WTC11 (cell line): ENCODE results near the gene SSR2. TPM values are rescaled to one million over a fixed set of nuclear protein-coding genes. Genes with fewer than 3 reads are reported as not detected.

Source experiments
- ATAC-seq: fragments of 200-7000 bp; cut with Tn5 transposase; 2 replicates; pipeline ENCODE4 v1.10.0; 2021; ENCODE audit warnings: mild to moderate bottlenecking, moderate library complexity
- CTCF ChIA-PET: fragments of 300-600 bp; sonication (Branson Sonifier 250); formaldehyde crosslinking; loops from one replicate; lab custom pipeline; 2021; ENCODE audit warnings: antibody characterized with exemption; lab: Charles Lee
- POLR2A ChIA-PET: fragments of 350-600 bp; sonication (Branson Sonifier 250); formaldehyde crosslinking; loops from one replicate; lab custom pipeline; 2021; ENCODE audit warnings: antibody characterized with exemption; lab: Charles Lee
- DNase-seq: peaks from one replicate; pipeline ENCODE4 v3.0.0; 2021; ENCODE audit warnings: low spot score
- H3K27ac Mint-ChIP-seq: 2 replicates; pipeline ENCODE4 v1.8.0; 2021; ENCODE audit warnings: mixed read lengths
- H3K27me3 Mint-ChIP-seq: 2 replicates; pipeline ENCODE4 v1.8.0; 2021; ENCODE audit warnings: low read depth, mild to moderate bottlenecking, moderate library complexity, mixed read lengths
- H3K36me3 Mint-ChIP-seq: 2 replicates; pipeline ENCODE4 v1.8.0; 2021; ENCODE audit warnings: mixed read lengths
- H3K4me1 Mint-ChIP-seq: 2 replicates; pipeline ENCODE4 v1.8.0; 2022; ENCODE audit warnings: mixed read lengths
- H3K4me3 Mint-ChIP-seq: 2 replicates; pipeline ENCODE4 v1.8.0; 2021; ENCODE audit warnings: mild to moderate bottlenecking, moderate library complexity, mixed read lengths
- H3K9me3 Mint-ChIP-seq: 2 replicates; pipeline ENCODE4 v1.8.0; 2021; ENCODE audit warnings: mixed read lengths
- AFF4 ChIP-seq: sonication (generic); formaldehyde crosslinking; IDR thresholded peaks from 2 replicates; pipeline ENCODE4 v1.8.1; 2023; ENCODE audit warnings: mild to moderate bottlenecking, missing genetic modification reagents, borderline replicate concordance
- E2F5 ChIP-seq: sonication (generic); formaldehyde crosslinking; IDR thresholded peaks from 2 replicates; pipeline ENCODE4 v1.8.1; 2022; ENCODE audit warnings: mild to moderate bottlenecking, moderate library complexity, missing genetic modification reagents
- ERG ChIP-seq: fragments of 250-450 bp; sonication (Bioruptor Pico); IDR thresholded peaks from 2 replicates; pipeline ENCODE4 v1.8.0; 2021; ENCODE audit warnings: mild to moderate bottlenecking
- FOXK1 ChIP-seq: sonication (generic); formaldehyde crosslinking; IDR thresholded peaks from 2 replicates; pipeline ENCODE4 v1.8.0; 2022; ENCODE audit warnings: mild to moderate bottlenecking, moderate library complexity, missing genetic modification reagents
- FOXP1 ChIP-seq: sonication (generic); formaldehyde crosslinking; IDR thresholded peaks from 2 replicates; pipeline ENCODE4 v1.8.0; 2022; ENCODE audit warnings: missing genetic modification reagents, mild to moderate bottlenecking, moderate library complexity, borderline replicate concordance
- GABPB1 ChIP-seq: sonication (generic); formaldehyde crosslinking; IDR thresholded peaks from 2 replicates; pipeline ENCODE4 v1.8.1; 2023; ENCODE audit warnings: mild to moderate bottlenecking, missing genetic modification reagents
- GRHL2 ChIP-seq: fragments of 250-450 bp; sonication (Bioruptor Pico); IDR thresholded peaks from 2 replicates; pipeline ENCODE4 v1.8.0; 2022; ENCODE audit warnings: mild to moderate bottlenecking, moderate library complexity; ENCODE audit not compliant: insufficient replicate concordance, severe bottlenecking
- GTF2I ChIP-seq: fragments of 250-450 bp; sonication (Bioruptor Pico); conservative IDR thresholded peaks from 2 replicates; pipeline ENCODE4 v1.4.0; 2021; ENCODE audit warnings: mild to moderate bottlenecking
- MAX ChIP-seq: sonication (generic); formaldehyde crosslinking; IDR thresholded peaks from 2 replicates; pipeline ENCODE4 v1.8.0; 2022; ENCODE audit warnings: mild to moderate bottlenecking, missing genetic modification reagents
- MYBL2 ChIP-seq: sonication (generic); formaldehyde crosslinking; IDR thresholded peaks from 2 replicates; pipeline ENCODE4 v1.8.1; 2023; ENCODE audit warnings: mild to moderate bottlenecking, moderate library complexity, missing genetic modification reagents
- PRRX2 ChIP-seq: fragments of 250-450 bp; sonication (Bioruptor Pico); IDR thresholded peaks from 2 replicates; pipeline ENCODE4 v1.8.0; 2021; ENCODE audit warnings: mild to moderate bottlenecking
- SP1 ChIP-seq: sonication (generic); formaldehyde crosslinking; conservative IDR thresholded peaks from 2 replicates; pipeline ENCODE4 v1.8.1; 2022; ENCODE audit warnings: missing genetic modification reagents
- USF2 ChIP-seq: sonication (generic); formaldehyde crosslinking; IDR thresholded peaks from 2 replicates; pipeline ENCODE4 v1.8.1; 2023; ENCODE audit warnings: mild to moderate bottlenecking, missing genetic modification reagents, moderate library complexity
- ZBTB43 ChIP-seq: sonication (generic); formaldehyde crosslinking; IDR thresholded peaks from 2 replicates; pipeline ENCODE4 v1.8.1; 2023; ENCODE audit warnings: mild to moderate bottlenecking, missing genetic modification reagents
- ZNF121 ChIP-seq: sonication (generic); formaldehyde crosslinking; IDR thresholded peaks from 2 replicates; pipeline ENCODE4 v1.8.0; 2023; ENCODE audit warnings: missing genetic modification reagents
- ZNF281 ChIP-seq: sonication (generic); formaldehyde crosslinking; IDR thresholded peaks from 2 replicates; pipeline ENCODE4 v1.8.0; 2023; ENCODE audit warnings: mild to moderate bottlenecking, missing genetic modification reagents
- ZNF425 ChIP-seq: fragments of 250-450 bp; sonication (Bioruptor Pico); conservative IDR thresholded peaks from 2 replicates; pipeline ENCODE4 v1.9.0; 2021; ENCODE audit warnings: mild to moderate bottlenecking
- ZNF512 ChIP-seq: sonication (generic); formaldehyde crosslinking; IDR thresholded peaks from 2 replicates; pipeline ENCODE4 v1.8.1; 2022; ENCODE audit warnings: missing genetic modification reagents, borderline replicate concordance
- total RNA-seq: library from RNA; stranded (reverse); gene quantifications from 3 replicates; pipeline ENCODE4 v1.2.3, GENCODE V29; 2021

SSR2 gene
- total RNA-seq, 1 experiment from 2014 or later = 175 TPM

GRCh38 chr1:155978973-155979429, 41.8 kb downstream of the SSR2 start (continued):
- no peak for TF ChIP-seq AFF4 (CRISPR knock-in tag)

- Mint-ChIP-seq H3K27me3 (no peaks in the 10 kb centered on the region), H3K9me3 (no peaks in the 10 kb centered on the region), H3K27ac (peak within 1 kb of the TSS; percentile 95), H3K36me3 (no peaks in the 10 kb centered on the region), H3K4me1 (peaks cover 78% of the 10 kb centered on the region), H3K4me3 (peak within 1 kb of the TSS; percentile 95)
- CTCF ChIA-PET = interaction anchor here (0.6 to 7.2 kb wide), 41 partner anchors 8 to 713 kb away, joined by 3 to 122 read pairs (median 5); partner anchors contain the start of genes KHDC4, LAMTOR2, LMNA and MEX3A
- peak; percentile 91 for DNase-seq
- ATAC-seq = peak; percentile 75
- POLR2A ChIA-PET = interaction anchor here (0.6 to 4.4 kb wide), 17 partner anchors 11 to 994 kb away, joined by 3 to 40 read pairs (median 4); partner anchors contain the start of genes MEX3A and RAB25
- TF ChIP-seq GTF2I (CRISPR knock-in tag) (0 out of 2 replicates have a peak, but pooled peaks have one; percentile 21), GABPB1 (CRISPR knock-in tag) (peak; percentile 41; the same call in 1 of the 2 replicates), ZNF281 (peak; percentile 46; the same call in 1 of the 2 replicates), ZNF121 (CRISPR knock-in tag) (no peak), FOXP1 (CRISPR knock-in tag) (peak; percentile 40; the same call in 1 of the 2 replicates), ERG (no peak), FOXK1 (peak; percentile 44), MAX (CRISPR knock-in tag) (peak; percentile 49; the same call in 1 of the 2 replicates), ZNF512 (CRISPR knock-in tag) (no peak), ZNF425 (CRISPR knock-in tag) (no peak), ZBTB43 (CRISPR knock-in tag) (no peak), PRRX2 (CRISPR knock-in tag) (no peak), E2F5 (CRISPR knock-in tag) (0 out of 2 replicates have a peak, but pooled peaks have one; percentile 22), MYBL2 (CRISPR knock-in tag) (peak; percentile 68; the same call in 1 of the 2 replicates), GRHL2 (CRISPR knock-in tag) (no peak), SP1 (CRISPR knock-in tag) (peak; percentile 57), USF2 (no peak)
Observed at GRCh38 chr1:155978325-155978972, 42.3 kb downstream of the SSR2 start, which contains the start of gene ARHGEF2. Gene ARHGEF2, minus strand, starts transcription at chr1:155978547. Its CDS starts 120 bp downstream, at chr1:155978427.
